A549 (cell line): ENCODE measurements around the gene CD8B.

ENCODE experiments used
- CBX2 ChIP-seq: fragments of 200-600 bp; sonication (generic); IDR thresholded peaks from 2 replicates; pipeline ENCODE4 v1.6.1; 2016; ENCODE audit warnings: low read depth, mild to moderate bottlenecking, borderline replicate concordance
- EHMT2 ChIP-seq: fragments of 200-600 bp; sonication (generic); IDR thresholded peaks from 2 replicates; pipeline ENCODE4 v1.6.1; 2016; ENCODE audit warnings: antibody characterized with exemption, low read depth, mild to moderate bottlenecking, moderate library complexity
- ESRRA ChIP-seq: fragments of 150-350 bp; IDR thresholded peaks from 2 replicates; pipeline ENCODE4 v1.6.1; 2014; ENCODE audit warnings: mild to moderate bottlenecking, low read length, borderline replicate concordance
- HDAC2 ChIP-seq: fragments of 200-600 bp; sonication (generic); IDR thresholded peaks from 2 replicates; pipeline ENCODE4 v1.6.1; 2016
- JUN ChIP-seq, 2 experiments: fragments of >200 bp; sonication (Bioruptor Twin); formaldehyde crosslinking; IDR thresholded peaks; 2 replicates in 1 of 2; 3 replicates in 1 of 2; pipeline ENCODE4 v1.6.1; 2016 to 2017
- KDM1A ChIP-seq: fragments of 200-600 bp; sonication (generic); IDR thresholded peaks from 2 replicates; pipeline ENCODE4 v1.6.1; 2016; ENCODE audit warnings: low read depth, mild to moderate bottlenecking
- MAFK ChIP-seq: fragments of 450-650 bp; IDR thresholded peaks from 2 replicates; pipeline ENCODE4 v1.6.1; 2014; ENCODE audit not compliant: partially characterized antibody
- POLR2A ChIP-seq: IDR thresholded peaks from 2 replicates; pipeline ENCODE4 v1.6.1; 2012; ENCODE audit warnings: mild to moderate bottlenecking, low read length
- RAD21 ChIP-seq, 2 experiments: fragments of >200 bp in 1 of 2; sonication (Bioruptor Twin) in 1 of 2; formaldehyde crosslinking in 1 of 2; IDR thresholded peaks in 1 of 2; conservative IDR thresholded peaks in 1 of 2; 2 replicates in 1 of 2; 3 replicates in 1 of 2; pipeline ENCODE4 v1.6.1; 2012 to 2018; ENCODE audit warnings: inconsistent platforms in 1 of 2
- RNF2 ChIP-seq: fragments of 200-600 bp; sonication (generic); IDR thresholded peaks from 2 replicates; pipeline ENCODE4 v1.6.1; 2016; ENCODE audit warnings: low read depth, mild to moderate bottlenecking, antibody characterized with exemption, moderate library complexity, borderline replicate concordance
- TF ChIP-seq, protein P1 (sequence below): fragments of 200-600 bp; sonication (generic); IDR thresholded peaks from 2 replicates; pipeline ENCODE4 v1.6.1; 2016; ENCODE audit warnings: antibody characterized with exemption, mild to moderate bottlenecking, moderate library complexity
- TF ChIP-seq, protein P2 (sequence below): fragments of >200 bp; sonication (Bioruptor Twin); formaldehyde crosslinking; IDR thresholded peaks from 3 replicates; pipeline ENCODE4 v1.5.1; 2016
- TF ChIP-seq, protein P3 (sequence below): fragments of 150-350 bp; IDR thresholded peaks from 2 replicates; pipeline ENCODE4 v1.6.1; 2014; ENCODE audit warnings: low read depth, mild to moderate bottlenecking, low read length
- TF ChIP-seq, protein P4 (sequence below): fragments of 450-650 bp; IDR thresholded peaks from 2 replicates; pipeline ENCODE4 v1.6.1; 2014; ENCODE audit warnings: antibody characterized with exemption

DNA sequence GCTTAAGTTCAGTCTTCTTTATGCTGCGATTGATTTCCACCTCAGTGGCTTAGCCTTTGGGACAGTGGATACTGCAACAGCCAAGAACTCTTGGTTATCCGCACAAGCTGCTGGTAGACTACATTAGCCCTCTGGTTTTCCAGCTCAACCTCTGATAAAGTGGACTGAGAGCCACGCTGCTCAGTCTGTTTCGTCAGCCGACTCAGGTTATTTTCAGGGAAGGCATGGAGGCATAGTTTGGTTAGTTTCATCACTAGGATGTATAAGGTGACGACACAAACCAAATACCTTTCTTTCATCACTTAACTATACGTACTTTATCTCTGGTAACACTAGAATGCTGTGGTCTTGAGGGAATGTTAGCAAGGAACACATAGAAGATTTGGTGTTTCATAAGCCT lies 85.2 kb downstream of the CD8B start:
- TF ChIP-seq, protein P1, sequence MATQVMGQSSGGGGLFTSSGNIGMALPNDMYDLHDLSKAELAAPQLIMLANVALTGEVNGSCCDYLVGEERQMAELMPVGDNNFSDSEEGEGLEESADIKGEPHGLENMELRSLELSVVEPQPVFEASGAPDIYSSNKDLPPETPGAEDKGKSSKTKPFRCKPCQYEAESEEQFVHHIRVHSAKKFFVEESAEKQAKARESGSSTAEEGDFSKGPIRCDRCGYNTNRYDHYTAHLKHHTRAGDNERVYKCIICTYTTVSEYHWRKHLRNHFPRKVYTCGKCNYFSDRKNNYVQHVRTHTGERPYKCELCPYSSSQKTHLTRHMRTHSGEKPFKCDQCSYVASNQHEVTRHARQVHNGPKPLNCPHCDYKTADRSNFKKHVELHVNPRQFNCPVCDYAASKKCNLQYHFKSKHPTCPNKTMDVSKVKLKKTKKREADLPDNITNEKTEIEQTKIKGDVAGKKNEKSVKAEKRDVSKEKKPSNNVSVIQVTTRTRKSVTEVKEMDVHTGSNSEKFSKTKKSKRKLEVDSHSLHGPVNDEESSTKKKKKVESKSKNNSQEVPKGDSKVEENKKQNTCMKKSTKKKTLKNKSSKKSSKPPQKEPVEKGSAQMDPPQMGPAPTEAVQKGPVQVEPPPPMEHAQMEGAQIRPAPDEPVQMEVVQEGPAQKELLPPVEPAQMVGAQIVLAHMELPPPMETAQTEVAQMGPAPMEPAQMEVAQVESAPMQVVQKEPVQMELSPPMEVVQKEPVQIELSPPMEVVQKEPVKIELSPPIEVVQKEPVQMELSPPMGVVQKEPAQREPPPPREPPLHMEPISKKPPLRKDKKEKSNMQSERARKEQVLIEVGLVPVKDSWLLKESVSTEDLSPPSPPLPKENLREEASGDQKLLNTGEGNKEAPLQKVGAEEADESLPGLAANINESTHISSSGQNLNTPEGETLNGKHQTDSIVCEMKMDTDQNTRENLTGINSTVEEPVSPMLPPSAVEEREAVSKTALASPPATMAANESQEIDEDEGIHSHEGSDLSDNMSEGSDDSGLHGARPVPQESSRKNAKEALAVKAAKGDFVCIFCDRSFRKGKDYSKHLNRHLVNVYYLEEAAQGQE = no peak
- no peak for TF ChIP-seq EHMT2
- no peak for TF ChIP-seq ESRRA
- TF ChIP-seq, protein P2, sequence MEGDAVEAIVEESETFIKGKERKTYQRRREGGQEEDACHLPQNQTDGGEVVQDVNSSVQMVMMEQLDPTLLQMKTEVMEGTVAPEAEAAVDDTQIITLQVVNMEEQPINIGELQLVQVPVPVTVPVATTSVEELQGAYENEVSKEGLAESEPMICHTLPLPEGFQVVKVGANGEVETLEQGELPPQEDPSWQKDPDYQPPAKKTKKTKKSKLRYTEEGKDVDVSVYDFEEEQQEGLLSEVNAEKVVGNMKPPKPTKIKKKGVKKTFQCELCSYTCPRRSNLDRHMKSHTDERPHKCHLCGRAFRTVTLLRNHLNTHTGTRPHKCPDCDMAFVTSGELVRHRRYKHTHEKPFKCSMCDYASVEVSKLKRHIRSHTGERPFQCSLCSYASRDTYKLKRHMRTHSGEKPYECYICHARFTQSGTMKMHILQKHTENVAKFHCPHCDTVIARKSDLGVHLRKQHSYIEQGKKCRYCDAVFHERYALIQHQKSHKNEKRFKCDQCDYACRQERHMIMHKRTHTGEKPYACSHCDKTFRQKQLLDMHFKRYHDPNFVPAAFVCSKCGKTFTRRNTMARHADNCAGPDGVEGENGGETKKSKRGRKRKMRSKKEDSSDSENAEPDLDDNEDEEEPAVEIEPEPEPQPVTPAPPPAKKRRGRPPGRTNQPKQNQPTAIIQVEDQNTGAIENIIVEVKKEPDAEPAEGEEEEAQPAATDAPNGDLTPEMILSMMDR = no peak
- no peak for TF ChIP-seq JUN (IDR thresholded peaks at IDR 0.05)
- TF ChIP-seq HDAC2 = no peak
- TF ChIP-seq RAD21 (conservative IDR thresholded peaks at IDR 0.05 in 1 of 2, IDR thresholded peaks at IDR 0.05 in 1 of 2) = no peak
- TF ChIP-seq MAFK = no peak
- TF ChIP-seq KDM1A = no peak
- TF ChIP-seq, protein P3, sequence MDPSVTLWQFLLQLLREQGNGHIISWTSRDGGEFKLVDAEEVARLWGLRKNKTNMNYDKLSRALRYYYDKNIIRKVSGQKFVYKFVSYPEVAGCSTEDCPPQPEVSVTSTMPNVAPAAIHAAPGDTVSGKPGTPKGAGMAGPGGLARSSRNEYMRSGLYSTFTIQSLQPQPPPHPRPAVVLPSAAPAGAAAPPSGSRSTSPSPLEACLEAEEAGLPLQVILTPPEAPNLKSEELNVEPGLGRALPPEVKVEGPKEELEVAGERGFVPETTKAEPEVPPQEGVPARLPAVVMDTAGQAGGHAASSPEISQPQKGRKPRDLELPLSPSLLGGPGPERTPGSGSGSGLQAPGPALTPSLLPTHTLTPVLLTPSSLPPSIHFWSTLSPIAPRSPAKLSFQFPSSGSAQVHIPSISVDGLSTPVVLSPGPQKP = no peak
- no peak for TF ChIP-seq POLR2A
- TF ChIP-seq RNF2 = no peak
- TF ChIP-seq CBX2 = no peak
- TF ChIP-seq, protein P4, sequence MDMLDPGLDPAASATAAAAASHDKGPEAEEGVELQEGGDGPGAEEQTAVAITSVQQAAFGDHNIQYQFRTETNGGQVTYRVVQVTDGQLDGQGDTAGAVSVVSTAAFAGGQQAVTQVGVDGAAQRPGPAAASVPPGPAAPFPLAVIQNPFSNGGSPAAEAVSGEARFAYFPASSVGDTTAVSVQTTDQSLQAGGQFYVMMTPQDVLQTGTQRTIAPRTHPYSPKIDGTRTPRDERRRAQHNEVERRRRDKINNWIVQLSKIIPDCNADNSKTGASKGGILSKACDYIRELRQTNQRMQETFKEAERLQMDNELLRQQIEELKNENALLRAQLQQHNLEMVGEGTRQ = no peak
